LNCAP (cell line): ENCODE results near the gene CD28.

Experiments used
- CTCF ChIP-seq: fragments of 450-650 bp; IDR thresholded peaks from 2 replicates; pipeline ENCODE4 v1.5.1; 2017; ENCODE audit warnings: mild to moderate bottlenecking

Gene CD28

GRCh38 chr2:203786549-203787351 is 80.3 kb downstream of the CD28 start:
- no peak for TF ChIP-seq CTCF

GRCh38 chr2:203787979-203788378 is 81.5 kb downstream of the CD28 start:
- no peak for TF ChIP-seq CTCF
